Endothelial cell of umbilical vein (primary cell): ENCODE measurements around the gene PAPPA. TPM values are rescaled to one million over a fixed set of nuclear protein-coding genes. Genes with fewer than 3 reads are reported as not detected.

Experiments
- BruUV-seq: library from RNA; stranded (reverse); fragments of 400-500 nt; replicated peaks from 2 replicates; lab custom pipeline; 2021; lab: Mats Ljungman, UMichigan
- CTCF ChIA-PET: fragments of 300-600, 350-600 bp; sonication (Branson Sonifier 250); formaldehyde crosslinking; loops from one replicate; lab custom pipeline; 2021; ENCODE audit warnings: antibody characterized with exemption, inconsistent platforms; lab: Charles Lee
- POLR2A ChIA-PET: fragments of 300-600, 350-600 bp; sonication (Branson Sonifier 250); formaldehyde crosslinking; loops from one replicate; lab custom pipeline; 2021; ENCODE audit warnings: antibody characterized with exemption, inconsistent platforms; lab: Charles Lee
- DNase-seq: peaks from one replicate; pipeline ENCODE4 v3.0.0-alpha.2; 2011; ENCODE audit warnings: low read depth, low spot score
- FAIRE-seq: peaks from 2 replicates; lab custom pipeline; 2011; peaks lifted over from hg19 to GRCh38; lab: Jason Lieb, UNC
- H2AFZ ChIP-seq: 2 replicates; pipeline ENCODE4 v1.6.0; 2012; ENCODE audit warnings: low read depth, low read length, control low read depth, inconsistent platforms
- H3K27ac ChIP-seq: 2 replicates; pipeline ENCODE4 v1.5.1; 2011; ENCODE audit warnings: low read depth, mild to moderate bottlenecking, control low read depth, low read length, moderate library complexity; ENCODE audit not compliant: insufficient read depth
- H3K27me3 ChIP-seq, 2 experiments: 2 replicates each; pipeline versions ENCODE4 v1.6.0 to v1.6.1; 2011; ENCODE audit warnings: low read length in 2 of 2, mixed read lengths in 1 of 2; ENCODE audit not compliant: control insufficient read depth in 2 of 2, insufficient read depth in 2 of 2
- H3K36me3 ChIP-seq, 2 experiments: 2 replicates in 1 of 2; 3 replicates in 1 of 2; pipeline ENCODE4 v1.5.1; 2011; ENCODE audit warnings: low read length in 2 of 2, mild to moderate bottlenecking in 1 of 2, moderate library complexity in 1 of 2; ENCODE audit not compliant: control insufficient read depth in 2 of 2, insufficient read depth in 2 of 2; ENCODE audit errors: extremely low read depth in 1 of 2
- H3K4me1 ChIP-seq: 3 replicates; pipeline ENCODE4 v1.5.1; 2011; ENCODE audit warnings: mild to moderate bottlenecking, low read length; ENCODE audit not compliant: control insufficient read depth, insufficient read depth; ENCODE audit errors: extremely low read depth
- H3K4me2 ChIP-seq: 2 replicates; pipeline ENCODE4 v1.6.1; 2011; ENCODE audit warnings: low read length, control low read depth, mixed read lengths; ENCODE audit not compliant: insufficient read depth
- H3K4me3 ChIP-seq, 3 experiments: fragments of 200-600 bp in 1 of 3; sonication (generic), shearing (Covaris generic) in 1 of 3; replicated peaks in 1 of 3; 2 replicates each; pipeline ENCODE4 v1.5.1; 2011 to 2016; ENCODE audit warnings: control low read depth in 3 of 3, low read length in 3 of 3, mild to moderate bottlenecking in 2 of 3, inconsistent platforms in 1 of 3, low read depth in 1 of 3, moderate library complexity in 1 of 3; ENCODE audit not compliant: insufficient read depth in 1 of 3
- H3K79me2 ChIP-seq: 2 replicates; pipeline ENCODE4 v1.6.0; 2012; ENCODE audit warnings: low read length, inconsistent platforms; ENCODE audit not compliant: control insufficient read depth, insufficient read depth
- H3K9ac ChIP-seq: replicated peaks from 2 replicates; pipeline ENCODE3; 2011; ENCODE audit warnings: low read length, control low read depth; ENCODE audit not compliant: insufficient read depth; ENCODE audit errors: extremely low read depth
- H3K9me1 ChIP-seq: replicated peaks from 3 replicates; pipeline ENCODE4 v1.6.0; 2011; ENCODE audit warnings: mild to moderate bottlenecking, low read length; ENCODE audit not compliant: control insufficient read depth, insufficient read depth; ENCODE audit errors: extremely low read depth
- H3K9me3 ChIP-seq: replicated peaks from 2 replicates; pipeline ENCODE4 v1.5.1; 2012; ENCODE audit warnings: low read length, inconsistent platforms; ENCODE audit not compliant: control insufficient read depth, insufficient read depth
- H4K20me1 ChIP-seq: replicated peaks from 2 replicates; pipeline ENCODE3; 2011; ENCODE audit warnings: mild to moderate bottlenecking, low read length; ENCODE audit not compliant: control insufficient read depth, insufficient read depth; ENCODE audit errors: extremely low read depth
- CTCF ChIP-seq, 2 donors: IDR thresholded peaks; 1 replicate in 1 of 2; 2 replicates in 1 of 2; pipeline ENCODE4 v1.5.1; 2011; ENCODE audit warnings: low read length in 2 of 2, mild to moderate bottlenecking in 2 of 2, moderate library complexity in 2 of 2, control low read depth in 1 of 2, inconsistent platforms in 1 of 2, low read depth in 1 of 2; ENCODE audit not compliant: insufficient read depth in 1 of 2; ENCODE audit errors: extremely low read depth in 1 of 2
- EZH2 ChIP-seq: IDR thresholded peaks from 2 replicates; pipeline ENCODE4 v1.6.1; 2012; ENCODE audit warnings: borderline replicate concordance, low read depth, mild to moderate bottlenecking, moderate library complexity, low read length, inconsistent platforms; ENCODE audit not compliant: severe bottlenecking
- FOS ChIP-seq: IDR thresholded peaks from 2 replicates; pipeline ENCODE4 v1.6.1; 2011; ENCODE audit warnings: mild to moderate bottlenecking, low read length, moderate library complexity, borderline replicate concordance; ENCODE audit not compliant: insufficient read depth
- GATA2 ChIP-seq: IDR thresholded peaks from 2 replicates; pipeline ENCODE4 v1.7.0; 2011; ENCODE audit warnings: low read depth, mild to moderate bottlenecking, moderate library complexity, mixed read lengths, low read length; ENCODE audit not compliant: insufficient read length, insufficient read depth
- JUN ChIP-seq: IDR thresholded peaks from 2 replicates; pipeline ENCODE4 v1.6.1; 2011; ENCODE audit warnings: borderline replicate concordance, low read depth; ENCODE audit not compliant: insufficient read length, insufficient read depth
- MYC ChIP-seq: IDR thresholded peaks from one replicate; pipeline ENCODE4 v1.6.1; 2011; ENCODE audit warnings: mild to moderate bottlenecking, low read depth, low read length
- POLR2A ChIP-seq: IDR thresholded peaks from 2 replicates; pipeline ENCODE4 v1.6.1; 2012; ENCODE audit warnings: low read depth, mild to moderate bottlenecking, control low read depth, low read length
- POLR2AphosphoS5 ChIP-seq: IDR thresholded peaks from 2 replicates; pipeline ENCODE4 v1.6.1; 2012; ENCODE audit warnings: low read depth, mild to moderate bottlenecking, control low read depth, low read length, moderate library complexity; ENCODE audit not compliant: insufficient read depth
- dilution Hi-C: fragments of 300-500 bp; cut with MboI; formaldehyde crosslinking; loops from one replicate; pipeline ENCODE4 v1.15.0; 2019; ENCODE audit warnings: low sequenced_read_pairs; ENCODE audit not compliant: extremely low pct_ligation_motif_present
- intact Hi-C: fragments of 100-400 bp; cut with micrococcal nuclease; formaldehyde crosslinking; loops from one replicate; pipeline ENCODE4 v1.10.0; 2022
- polyA plus RNA-seq, 4 experiments: library from polyadenylated mRNA; depleted of rRNA in 3 of 4; stranded (reverse) in 3 of 4; unstranded in 1 of 4; fragments of >200 nt; gene quantifications; 2 replicates each; pipeline versions ENCODE4 v1.2.1 to v1.2.3, GENCODE V29; 2011 to 2012; ENCODE audit warnings: missing spikeins in 1 of 4
- total RNA-seq: library from RNA; stranded (reverse); gene quantifications from 2 replicates; pipeline ENCODE4 v1.2.3, GENCODE V29; 2021
- TF ChIP-seq, protein P1 (sequence below): IDR thresholded peaks from 2 replicates; pipeline ENCODE4 v1.6.1; 2011; ENCODE audit not compliant: insufficient read depth, insufficient read length

Gene PAPPA
- total and polyA plus RNA-seq, 2 donors (not counting 3 experiments of a cell fraction or from before 2014, with no cell fraction given), result 0.13 to 0.41 TPM

DNA sequence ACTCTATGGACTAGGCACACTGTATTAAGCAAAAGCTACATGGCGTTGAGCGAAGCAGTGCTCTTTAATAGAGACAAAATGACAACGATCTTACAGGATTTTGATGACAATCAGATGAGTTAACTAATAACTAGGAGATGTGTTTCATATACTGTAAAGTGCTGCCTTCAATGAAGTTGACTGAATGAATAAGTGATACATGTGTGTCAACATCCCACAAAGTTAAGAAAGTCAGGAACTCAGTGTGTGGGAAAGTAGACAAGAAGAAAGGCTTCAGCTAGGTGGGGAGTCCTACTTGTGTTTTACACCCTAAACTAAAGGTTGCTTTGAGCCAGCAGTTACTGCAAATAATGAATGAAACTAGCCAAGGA, 79.6 kb downstream of the PAPPA start:
- POLR2A ChIA-PET, result no interaction called here
- intact Hi-C loops, result no loop called here
- H3K4me2 ChIP-seq, result no peak overlapping the region

More for the DNA sequence above, 79.6 kb downstream of the PAPPA start:
- Histone ChIP-seq H4K20me1 (no peaks in the 10 kb centered on the region), H3K9ac (no peak overlapping the region), H3K4me1 (no peaks in the 10 kb centered on the region), H3K36me3 (no peaks in the 10 kb centered on the region), H3K9me3 (no peaks in the 10 kb centered on the region), H3K27me3 (no peaks in the 10 kb centered on the region), H3K4me3 (no peak overlapping the region), H3K79me2 (no peaks in the 10 kb centered on the region), H3K9me1 (no peaks in the 10 kb centered on the region), H3K27ac (no peak overlapping the region), H2AFZ (no peak overlapping the region)
- no TSS peak for BruUV-seq
- CTCF ChIA-PET, result no interaction called here
- dilution Hi-C loops, result no loop called here
- DNase-seq (no peak), FAIRE-seq (no peak)
- TF ChIP-seq POLR2AphosphoS5, result no peak
- TF ChIP-seq, protein P1, sequence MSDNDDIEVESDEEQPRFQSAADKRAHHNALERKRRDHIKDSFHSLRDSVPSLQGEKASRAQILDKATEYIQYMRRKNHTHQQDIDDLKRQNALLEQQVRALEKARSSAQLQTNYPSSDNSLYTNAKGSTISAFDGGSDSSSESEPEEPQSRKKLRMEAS, result no peak
- no peak for TF ChIP-seq POLR2A
- TF ChIP-seq MYC, result no peak
- TF ChIP-seq GATA2, result no peak
- TF ChIP-seq JUN, result no peak
- no peak for TF ChIP-seq CTCF (IDR thresholded peaks at IDR 0.05; ENCODE audit: extremely low read depth in 1 of 2, insufficient read depth in 1 of 2, low read depth in 1 of 2, low read length in 2 of 2)
- no peak for TF ChIP-seq EZH2
- TF ChIP-seq FOS, result no peak
